ENCODE data around the gene POM121. TPM values are rescaled to one million over a fixed set of nuclear protein-coding genes. Genes with fewer than 3 reads are reported as not detected.
"Not testable (repeated sequence)": the region's sequence is repeated elsewhere in the genome, so short reads cannot be mapped to it uniquely, and the experiment has no call there.

Gene POM121
- total RNA-seq, 5 donors from 2014 or later (not counting 1 experiment from before 2014, with no cell fraction given) = 58.4 to 68.6 (median 65.9) TPM

GRCh38 chr7:72980382-72980781 lies 55.5 kb downstream of the POM121 start:
- H3K4me3 Mint-ChIP-seq; H3K4me1 Mint-ChIP-seq; ATAC-seq (replicated peaks in 1 of 4); H3K27ac ChIP-seq (ENCODE audit: low read length); H3K27ac Mint-ChIP-seq; H3K36me3 Mint-ChIP-seq; H3K27me3 Mint-ChIP-seq; POLR2A ChIA-PET; H3K27me3 ChIP-seq (replicated peaks in 1 of 2; ENCODE audit: control insufficient read depth in 2 of 2, extremely low read depth in 1 of 2, insufficient read depth in 2 of 2, low read length in 1 of 2); H3K4me1 ChIP-seq (ENCODE audit: control insufficient read depth in 1 of 2, extremely low read depth in 1 of 2, insufficient read depth in 2 of 2, low read length in 2 of 2); CTCF ChIA-PET; H3K9me3 Mint-ChIP-seq; DNase-seq; H3K9me3 ChIP-seq; H3K4me3 ChIP-seq (ENCODE audit: control insufficient read depth in 1 of 2, extremely low read depth in 1 of 2, low read length in 1 of 2); H3K36me3 ChIP-seq (ENCODE audit: control insufficient read depth in 2 of 2, extremely low read depth in 1 of 2, insufficient read depth in 1 of 2, low read length in 1 of 2): not testable (repeated sequence)
- no CpG with 5 or more reads among the region's 6 CpGs for WGBS (ENCODE audit: insufficient coverage)

DNA sequence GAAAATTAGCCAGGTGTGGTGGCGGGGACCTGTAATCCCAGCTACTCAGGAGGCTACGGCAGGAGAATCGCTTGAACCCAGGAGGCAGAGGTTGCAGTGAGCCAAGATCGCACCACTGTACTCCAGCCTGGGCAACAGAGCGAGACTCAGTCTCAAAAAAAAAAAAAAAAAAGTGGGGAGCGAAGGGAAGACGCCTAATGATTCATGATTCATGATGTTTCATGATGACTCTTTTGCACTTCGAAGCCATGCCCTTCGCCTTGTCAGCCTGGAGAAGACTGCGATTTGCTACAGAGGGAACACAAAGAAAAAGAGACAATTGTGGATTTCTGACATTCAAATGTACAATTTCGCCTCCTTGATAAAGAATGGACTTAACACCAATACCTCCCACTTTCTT lies 57.2 kb downstream of the POM121 start:
- H3K9me3 ChIP-seq; DNase-seq; H3K4me1 Mint-ChIP-seq; H3K4me3 ChIP-seq (ENCODE audit: control insufficient read depth in 1 of 2, extremely low read depth in 1 of 2, low read length in 1 of 2); H3K27me3 ChIP-seq (replicated peaks in 1 of 2; ENCODE audit: control insufficient read depth in 2 of 2, extremely low read depth in 1 of 2, insufficient read depth in 2 of 2, low read length in 1 of 2); CTCF ChIA-PET; H3K9me3 Mint-ChIP-seq; H3K36me3 Mint-ChIP-seq; H3K27ac ChIP-seq (ENCODE audit: low read length); POLR2A ChIA-PET; H3K27me3 Mint-ChIP-seq; H3K4me3 Mint-ChIP-seq; H3K4me1 ChIP-seq (ENCODE audit: control insufficient read depth in 1 of 2, extremely low read depth in 1 of 2, insufficient read depth in 2 of 2, low read length in 2 of 2); ATAC-seq (replicated peaks in 1 of 4); H3K36me3 ChIP-seq (ENCODE audit: control insufficient read depth in 2 of 2, extremely low read depth in 1 of 2, insufficient read depth in 1 of 2, low read length in 1 of 2); H3K27ac Mint-ChIP-seq: not testable (repeated sequence)
- WGBS (ENCODE audit: insufficient coverage) = no CpG with 5 or more reads among the region's 11 CpGs

DNA sequence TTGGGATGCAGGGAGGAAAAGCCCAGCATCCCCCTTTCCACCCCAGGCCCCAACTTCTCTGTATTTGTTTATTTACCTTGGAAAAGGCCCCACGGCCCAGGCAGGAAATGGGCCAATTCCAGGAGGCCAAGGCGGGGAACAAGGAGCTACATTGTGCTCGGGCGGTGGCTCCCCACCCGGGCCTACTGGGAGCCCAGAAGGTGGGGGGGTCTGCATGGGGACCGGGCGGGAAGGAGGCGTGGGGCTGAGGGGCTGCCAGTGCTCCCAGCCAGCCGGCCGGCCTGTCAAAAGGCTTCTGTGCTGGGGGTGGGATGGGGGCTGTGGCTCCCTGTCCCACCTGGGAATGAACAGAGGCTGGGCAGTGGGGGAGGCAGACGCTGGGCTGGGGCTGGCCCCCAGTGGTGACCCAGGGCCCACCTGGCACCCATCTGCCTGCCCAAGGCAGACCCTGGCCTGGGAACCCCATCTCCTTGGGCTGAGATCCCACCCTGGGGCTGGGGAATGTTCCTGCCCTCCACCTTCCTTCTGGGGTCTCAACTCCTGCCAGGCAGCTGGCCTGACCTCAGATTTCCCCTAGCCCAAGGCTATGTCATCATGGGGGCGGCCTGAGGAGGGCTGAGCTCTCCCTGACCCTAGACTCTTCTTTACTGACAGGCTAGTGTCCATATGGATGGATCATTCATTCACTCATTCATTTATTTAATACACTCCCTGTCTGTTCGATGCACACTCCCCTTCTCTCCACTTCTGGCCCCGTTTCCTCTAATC lies 65.4 kb downstream of the POM121 start:
- CTCF ChIA-PET; H3K4me3 Mint-ChIP-seq; H3K4me1 ChIP-seq (ENCODE audit: control insufficient read depth in 1 of 2, extremely low read depth in 1 of 2, insufficient read depth in 2 of 2, low read length in 2 of 2); H3K9me3 ChIP-seq; H3K4me3 ChIP-seq (ENCODE audit: control insufficient read depth in 1 of 2, extremely low read depth in 1 of 2, low read length in 1 of 2); H3K36me3 ChIP-seq (ENCODE audit: control insufficient read depth in 2 of 2, extremely low read depth in 1 of 2, insufficient read depth in 1 of 2, low read length in 1 of 2); DNase-seq; H3K36me3 Mint-ChIP-seq; H3K27ac Mint-ChIP-seq; H3K27me3 Mint-ChIP-seq; H3K4me1 Mint-ChIP-seq; H3K27ac ChIP-seq (ENCODE audit: low read length); POLR2A ChIA-PET; H3K27me3 ChIP-seq (replicated peaks in 1 of 2; ENCODE audit: control insufficient read depth in 2 of 2, extremely low read depth in 1 of 2, insufficient read depth in 2 of 2, low read length in 1 of 2); H3K9me3 Mint-ChIP-seq: not testable (repeated sequence)
- peak in 2 of 4 experiments; percentile 26 to 40 for ATAC-seq (replicated peaks in 1 of 4)
- no CpG with 5 or more reads among the region's 14 CpGs for WGBS (ENCODE audit: insufficient coverage)

DNA sequence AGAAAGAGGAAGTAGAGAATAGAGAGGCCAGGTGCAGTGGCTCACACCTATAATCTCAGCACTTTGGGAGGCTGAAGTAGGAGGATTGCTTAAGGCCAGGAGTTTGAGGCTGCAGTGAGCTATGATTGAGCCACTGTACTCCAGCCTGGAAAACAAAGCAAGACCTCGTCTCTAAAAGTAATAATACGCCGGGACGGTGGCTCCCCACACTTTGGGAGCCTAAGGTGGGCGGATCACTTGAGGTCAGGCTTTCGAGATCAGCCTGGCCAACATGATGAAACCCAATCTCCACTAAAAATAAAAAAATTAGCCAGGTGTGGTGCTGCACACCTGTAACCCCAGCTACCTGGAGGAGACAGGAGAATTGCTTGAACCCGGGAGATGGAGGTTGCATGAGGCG lies 70.6 kb downstream of the POM121 start:
- H3K4me1 ChIP-seq (ENCODE audit: control insufficient read depth in 1 of 2, extremely low read depth in 1 of 2, insufficient read depth in 2 of 2, low read length in 2 of 2); CTCF ChIA-PET; H3K36me3 ChIP-seq (ENCODE audit: control insufficient read depth in 2 of 2, extremely low read depth in 1 of 2, insufficient read depth in 1 of 2, low read length in 1 of 2); DNase-seq; H3K4me3 ChIP-seq (ENCODE audit: control insufficient read depth in 1 of 2, extremely low read depth in 1 of 2, low read length in 1 of 2); ATAC-seq (replicated peaks in 1 of 4); H3K9me3 Mint-ChIP-seq; H3K27ac Mint-ChIP-seq; POLR2A ChIA-PET; H3K27me3 ChIP-seq (replicated peaks in 1 of 2; ENCODE audit: control insufficient read depth in 2 of 2, extremely low read depth in 1 of 2, insufficient read depth in 2 of 2, low read length in 1 of 2); H3K36me3 Mint-ChIP-seq; H3K4me1 Mint-ChIP-seq; H3K27me3 Mint-ChIP-seq; H3K4me3 Mint-ChIP-seq; H3K9me3 ChIP-seq; H3K27ac ChIP-seq (ENCODE audit: low read length): not testable (repeated sequence)
- WGBS (ENCODE audit: insufficient coverage) = no CpG with 5 or more reads among the region's 8 CpGs

- H3K27me3 ChIP-seq (replicated peaks in 1 of 2; ENCODE audit: control insufficient read depth in 2 of 2, extremely low read depth in 1 of 2, insufficient read depth in 2 of 2, low read length in 1 of 2); H3K9me3 ChIP-seq; H3K4me3 Mint-ChIP-seq; H3K27me3 Mint-ChIP-seq; POLR2A ChIA-PET; H3K27ac ChIP-seq (ENCODE audit: low read length); H3K4me1 Mint-ChIP-seq; H3K9me3 Mint-ChIP-seq; H3K36me3 ChIP-seq (ENCODE audit: control insufficient read depth in 2 of 2, extremely low read depth in 1 of 2, insufficient read depth in 1 of 2, low read length in 1 of 2); H3K36me3 Mint-ChIP-seq; H3K4me3 ChIP-seq (ENCODE audit: control insufficient read depth in 1 of 2, extremely low read depth in 1 of 2, low read length in 1 of 2); CTCF ChIA-PET; H3K4me1 ChIP-seq (ENCODE audit: control insufficient read depth in 1 of 2, extremely low read depth in 1 of 2, insufficient read depth in 2 of 2, low read length in 2 of 2); H3K27ac Mint-ChIP-seq; DNase-seq: not testable (repeated sequence)
- WGBS (ENCODE audit: insufficient coverage) = no CpG with 5 or more reads among the region's 8 CpGs
- peak in 1 of 4 experiments; percentile 20 for ATAC-seq (replicated peaks in 1 of 4)
These were observed 72.6 kb downstream of the POM121 start for GRCh38 chr7:72997447-72997846.

DNA sequence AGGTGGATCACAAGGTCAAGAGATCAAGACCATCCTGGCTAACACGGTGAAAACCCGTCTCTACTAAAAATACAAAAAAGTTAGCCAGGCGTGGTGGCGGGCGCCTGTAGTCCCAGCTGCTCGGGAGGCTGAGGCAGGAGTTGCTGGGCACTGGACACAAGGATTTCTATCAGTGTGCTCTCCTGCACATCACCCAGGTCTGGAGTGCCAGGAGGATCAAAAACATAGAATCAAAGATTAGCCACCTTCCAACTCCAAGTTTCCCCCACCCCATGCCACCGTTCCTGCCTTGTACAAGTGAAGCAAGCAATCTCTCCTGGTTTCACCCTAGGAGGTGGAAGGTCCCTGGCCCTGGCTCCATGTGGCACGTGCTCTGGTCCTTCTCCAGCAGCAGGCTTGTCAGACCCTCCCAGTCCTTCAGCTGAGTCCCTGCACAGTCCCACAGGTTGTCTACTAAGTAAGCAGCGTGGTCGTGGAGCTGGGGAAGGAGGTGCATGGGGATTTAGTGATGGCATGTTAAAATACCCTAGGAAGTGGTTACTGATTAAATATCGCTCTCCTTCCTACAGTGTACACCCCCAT lies 73.1 kb downstream of the POM121 start:
- ATAC-seq (replicated peaks in 1 of 4); CTCF ChIA-PET; H3K4me3 ChIP-seq (ENCODE audit: control insufficient read depth in 1 of 2, extremely low read depth in 1 of 2, low read length in 1 of 2); H3K27me3 Mint-ChIP-seq; H3K27ac Mint-ChIP-seq; H3K36me3 ChIP-seq (ENCODE audit: control insufficient read depth in 2 of 2, extremely low read depth in 1 of 2, insufficient read depth in 1 of 2, low read length in 1 of 2); H3K4me3 Mint-ChIP-seq; H3K4me1 ChIP-seq (ENCODE audit: control insufficient read depth in 1 of 2, extremely low read depth in 1 of 2, insufficient read depth in 2 of 2, low read length in 2 of 2); H3K36me3 Mint-ChIP-seq; H3K9me3 Mint-ChIP-seq; H3K27ac ChIP-seq (ENCODE audit: low read length); DNase-seq; H3K9me3 ChIP-seq; POLR2A ChIA-PET; H3K4me1 Mint-ChIP-seq; H3K27me3 ChIP-seq (replicated peaks in 1 of 2; ENCODE audit: control insufficient read depth in 2 of 2, extremely low read depth in 1 of 2, insufficient read depth in 2 of 2, low read length in 1 of 2): not testable (repeated sequence)
- no CpG with 5 or more reads among the region's 11 CpGs for WGBS (ENCODE audit: insufficient coverage)

All from T-cell (primary cell).